PFSK-1 (cell line): Measurements from ENCODE around the gene MAST3.

Experiments used
- REST ChIP-seq, 2 experiments: IDR thresholded peaks; 2 replicates each; pipeline versions ENCODE4 v1.6.1 to v1.8.0; 2011 to 2012; ENCODE audit warnings: low read depth in 2 of 2, low read length in 2 of 2, control low read depth in 1 of 2, inconsistent platforms in 1 of 2, mild to moderate bottlenecking in 1 of 2, moderate library complexity in 1 of 2; ENCODE audit not compliant: insufficient read depth in 1 of 2
- SIN3A ChIP-seq: IDR thresholded peaks from 2 replicates; pipeline ENCODE4 v1.6.1; 2012; ENCODE audit warnings: mild to moderate bottlenecking, low read length, moderate library complexity, borderline replicate concordance; ENCODE audit not compliant: insufficient read depth

GRCh38 chr19:18165794-18166544 lies 68.4 kb downstream of the MAST3 start:
- TF ChIP-seq SIN3A (no peak), REST (IDR thresholded peaks at IDR 0.05; ENCODE audit: insufficient read depth in 1 of 2, low read depth in 2 of 2, low read length in 2 of 2) (no peak)
